ENCODE measurements around the gene PSME3.

The PSME3 gene

GRCh38 chr17:42817866-42818265, 15.3 kb upstream of the PSME3 start:
- DNase-seq (ENCODE audit: low spot score): no peak

- DNase-seq (ENCODE audit: low spot score): no peak
Measured at GRCh38 chr17:42818379-42818778, 14.8 kb upstream of the PSME3 start.

GRCh38 chr17:42819939-42820535, 13.2 kb upstream of the PSME3 start:
- DNase-seq (ENCODE audit: low spot score): peak; percentile 71

- no peak for DNase-seq (ENCODE audit: low spot score)
Measured at GRCh38 chr17:42821176-42821575, 12.0 kb upstream of the PSME3 start.

GRCh38 chr17:42827472-42827871, 5.7 kb upstream of the PSME3 start:
- DNase-seq (ENCODE audit: low spot score): no peak

- no peak for DNase-seq (ENCODE audit: low spot score)
Measured at GRCh38 chr17:42830971-42831370, 2.2 kb upstream of the PSME3 start.

- DNase-seq (ENCODE audit: low spot score): no peak
Measured at GRCh38 chr17:42832213-42832933, 824 bp upstream of the PSME3 start.

GRCh38 chr17:42833767-42834422, 698 bp downstream of the PSME3 start:
- DNase-seq (ENCODE audit: low spot score): no peak

GRCh38 chr17:42835732-42836131, 2.5 kb downstream of the PSME3 start:
- DNase-seq (ENCODE audit: low spot score): no peak

- DNase-seq (ENCODE audit: low spot score): no peak
Measured at GRCh38 chr17:42841975-42842685, 8.9 kb downstream of the PSME3 start.

GRCh38 chr17:42843358-42843934, 10.2 kb downstream of the PSME3 start:
- DNase-seq (ENCODE audit: low spot score): peak; percentile 65

GRCh38 chr17:42844271-42844670, 11.1 kb downstream of the PSME3 start, which contains the start of gene AOC2:
AOC2 (plus strand) TSS chr17:42844580; CDS start chr17:42844627, 47 bp downstream.
- DNase-seq (ENCODE audit: low spot score): no peak

GRCh38 chr17:42844761-42845555, 11.8 kb downstream of the PSME3 start:
- DNase-seq (ENCODE audit: low spot score): no peak

- DNase-seq (ENCODE audit: low spot score): no peak
Measured at GRCh38 chr17:42845556-42845917, 12.3 kb downstream of the PSME3 start.

- no peak for DNase-seq (ENCODE audit: low spot score)
Measured at GRCh38 chr17:42845918-42846593, 12.9 kb downstream of the PSME3 start.

- DNase-seq (ENCODE audit: low spot score): no peak
Measured at GRCh38 chr17:42846594-42847280, 13.5 kb downstream of the PSME3 start.

GRCh38 chr17:42848093-42848492, 14.9 kb downstream of the PSME3 start:
- DNase-seq (ENCODE audit: low spot score): no peak

GRCh38 chr17:42849031-42849430, 15.8 kb downstream of the PSME3 start:
- no peak for DNase-seq (ENCODE audit: low spot score)

- no peak for DNase-seq (ENCODE audit: low spot score)
Measured at GRCh38 chr17:42849451-42850181, 16.4 kb downstream of the PSME3 start.

GRCh38 chr17:42850954-42851353, 17.8 kb downstream of the PSME3 start, which contains the start of gene AOC3:
AOC3 (plus strand) TSS chr17:42851199; CDS start chr17:42851344, 145 bp downstream.
- no peak for DNase-seq (ENCODE audit: low spot score)
